Thyroid gland (tissue), 4 donors: ENCODE measurements around the gene CD83.

Experiments used
- POLR2A ChIP-seq, 2 donors: fragments of 450-650 bp; IDR thresholded peaks; one replicate each; pipeline ENCODE4 v1.6.1; 2017; ENCODE audit warnings: antibody characterized with exemption in 2 of 2, mild to moderate bottlenecking in 2 of 2, moderate library complexity in 1 of 2
- TF ChIP-seq, protein P1 (sequence below), 6 experiments: fragments of 200-600 bp in 3 of 6; fragments of 450-650 bp in 3 of 6; sonication (generic) in 3 of 6; IDR thresholded peaks; one replicate each; pipeline ENCODE4 v1.5.1; 2016 to 2019; ENCODE audit warnings: antibody characterized with exemption in 6 of 6, mild to moderate bottlenecking in 2 of 6, inconsistent platforms in 1 of 6, moderate library complexity in 1 of 6

DNA sequence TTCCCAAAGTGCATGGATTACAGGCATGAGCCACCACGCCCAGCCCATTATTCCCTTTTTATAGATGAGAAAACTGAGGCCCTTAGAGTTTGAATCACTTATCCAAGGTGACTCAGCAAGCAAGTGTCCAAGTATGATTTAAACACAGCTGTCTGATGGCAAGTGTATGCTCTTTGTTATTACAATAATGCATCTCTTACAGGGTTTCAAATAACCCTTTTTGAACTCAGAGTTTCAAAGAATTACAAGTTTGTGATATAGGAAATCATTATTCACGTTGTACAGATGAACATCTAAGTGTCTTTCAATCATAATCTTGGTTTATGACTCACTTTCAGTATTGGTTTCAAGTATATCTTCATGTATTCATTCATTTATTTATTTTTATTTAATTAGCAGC, 63.0 kb downstream of the CD83 start:
- TF ChIP-seq, protein P1, sequence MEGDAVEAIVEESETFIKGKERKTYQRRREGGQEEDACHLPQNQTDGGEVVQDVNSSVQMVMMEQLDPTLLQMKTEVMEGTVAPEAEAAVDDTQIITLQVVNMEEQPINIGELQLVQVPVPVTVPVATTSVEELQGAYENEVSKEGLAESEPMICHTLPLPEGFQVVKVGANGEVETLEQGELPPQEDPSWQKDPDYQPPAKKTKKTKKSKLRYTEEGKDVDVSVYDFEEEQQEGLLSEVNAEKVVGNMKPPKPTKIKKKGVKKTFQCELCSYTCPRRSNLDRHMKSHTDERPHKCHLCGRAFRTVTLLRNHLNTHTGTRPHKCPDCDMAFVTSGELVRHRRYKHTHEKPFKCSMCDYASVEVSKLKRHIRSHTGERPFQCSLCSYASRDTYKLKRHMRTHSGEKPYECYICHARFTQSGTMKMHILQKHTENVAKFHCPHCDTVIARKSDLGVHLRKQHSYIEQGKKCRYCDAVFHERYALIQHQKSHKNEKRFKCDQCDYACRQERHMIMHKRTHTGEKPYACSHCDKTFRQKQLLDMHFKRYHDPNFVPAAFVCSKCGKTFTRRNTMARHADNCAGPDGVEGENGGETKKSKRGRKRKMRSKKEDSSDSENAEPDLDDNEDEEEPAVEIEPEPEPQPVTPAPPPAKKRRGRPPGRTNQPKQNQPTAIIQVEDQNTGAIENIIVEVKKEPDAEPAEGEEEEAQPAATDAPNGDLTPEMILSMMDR (IDR thresholded peaks at IDR 0.05), result no peak
- no peak for TF ChIP-seq POLR2A (IDR thresholded peaks at IDR 0.05)
